HepG2 (cell line): ENCODE results near the gene GDF7. TPM values are rescaled to one million over a fixed set of nuclear protein-coding genes. Genes with fewer than 3 reads are reported as not detected.

Source experiments
- E2F2 ChIP-seq: sonication (generic); formaldehyde crosslinking; IDR thresholded peaks from 2 replicates; pipeline ENCODE4 v1.4.0; 2020; ENCODE audit warnings: missing genetic modification reagents, borderline replicate concordance
- FOXK2 ChIP-seq: fragments of 450-650 bp; IDR thresholded peaks from 2 replicates; pipeline ENCODE4 v1.6.1; 2016
- HOXD1 ChIP-seq: sonication (generic); formaldehyde crosslinking; IDR thresholded peaks from 2 replicates; pipeline ENCODE4 v1.5.0; 2020; ENCODE audit warnings: missing genetic modification reagents
- KAT7 ChIP-seq: IDR thresholded peaks from 2 replicates; pipeline ENCODE4 v1.6.1; 2018; ENCODE audit warnings: borderline replicate concordance, missing compliant biosample characterization
- MED13 ChIP-seq: sonication (generic); formaldehyde crosslinking; IDR thresholded peaks from 2 replicates; pipeline ENCODE4 v1.5.0; 2020; ENCODE audit warnings: missing genetic modification reagents
- MED8 ChIP-seq: sonication (generic); formaldehyde crosslinking; IDR thresholded peaks from 2 replicates; pipeline ENCODE4 v1.8.1; 2023; ENCODE audit warnings: mild to moderate bottlenecking, missing genetic modification reagents; ENCODE audit not compliant: insufficient replicate concordance
- MTF2 ChIP-seq: sonication (generic); formaldehyde crosslinking; IDR thresholded peaks from 2 replicates; pipeline ENCODE4 v1.5.0; 2020; ENCODE audit warnings: missing genetic modification reagents, borderline replicate concordance
- MXD4 ChIP-seq: IDR thresholded peaks from 2 replicates; pipeline ENCODE4 v1.6.1; 2016; ENCODE audit warnings: mild to moderate bottlenecking, missing biosample characterization, missing genetic modification reagents
- NPAS2 ChIP-seq: sonication (generic); formaldehyde crosslinking; IDR thresholded peaks from 2 replicates; pipeline ENCODE4 v1.8.0; 2022; ENCODE audit warnings: mild to moderate bottlenecking, missing genetic modification reagents, borderline replicate concordance
- NR2F6 ChIP-seq, 2 experiments: IDR thresholded peaks; 2 replicates each; pipeline ENCODE4 v1.6.1; 2016; ENCODE audit warnings: antibody characterized with exemption in 1 of 2, mild to moderate bottlenecking in 1 of 2
- RXRA ChIP-seq: sonication (generic); formaldehyde crosslinking; IDR thresholded peaks from 2 replicates; pipeline ENCODE4 v1.5.1; 2020; ENCODE audit warnings: missing genetic modification reagents
- SIN3A ChIP-seq: IDR thresholded peaks from 2 replicates; pipeline ENCODE4 v1.6.1; 2011; ENCODE audit warnings: low read depth, mild to moderate bottlenecking, control low read depth, low read length, borderline replicate concordance
- SRF ChIP-seq: IDR thresholded peaks from 2 replicates; pipeline ENCODE4 v1.6.1; 2011; ENCODE audit warnings: mild to moderate bottlenecking, low read depth, low read length, moderate library complexity
- YEATS4 ChIP-seq: sonication (generic); formaldehyde crosslinking; IDR thresholded peaks from 2 replicates; pipeline ENCODE4 v1.4.0; 2020; ENCODE audit warnings: missing genetic modification reagents, borderline replicate concordance
- ZBTB49 ChIP-seq: sonication (generic); formaldehyde crosslinking; IDR thresholded peaks from 2 replicates; pipeline ENCODE4 v1.4.0; 2020; ENCODE audit warnings: missing genetic modification reagents, borderline replicate concordance
- ZEB1 ChIP-seq: IDR thresholded peaks from 2 replicates; pipeline ENCODE4 v1.6.1; 2012; ENCODE audit warnings: mild to moderate bottlenecking, low read depth, inconsistent platforms; ENCODE audit not compliant: insufficient replicate concordance
- ZFP82 ChIP-seq: sonication (generic); formaldehyde crosslinking; IDR thresholded peaks from 2 replicates; pipeline ENCODE4 v1.5.1; 2020; ENCODE audit warnings: mild to moderate bottlenecking, missing genetic modification reagents, borderline replicate concordance
- ZNF234 ChIP-seq: sonication (generic); formaldehyde crosslinking; conservative IDR thresholded peaks from 2 replicates; pipeline ENCODE4 v1.5.1; 2020; ENCODE audit warnings: mild to moderate bottlenecking, missing genetic modification reagents
- ZNF251 ChIP-seq: sonication (generic); formaldehyde crosslinking; IDR thresholded peaks from 2 replicates; pipeline ENCODE4 v1.9.0; 2021; ENCODE audit warnings: mild to moderate bottlenecking, missing genetic modification reagents
- ZNF331 ChIP-seq: sonication (generic); formaldehyde crosslinking; IDR thresholded peaks from 2 replicates; pipeline ENCODE4 v1.4.0; 2020; ENCODE audit warnings: missing genetic modification reagents
- ZNF503 ChIP-seq: sonication (generic); formaldehyde crosslinking; IDR thresholded peaks from 2 replicates; pipeline ENCODE4 v1.4.0; 2020; ENCODE audit warnings: missing genetic modification reagents
- ZNF670 ChIP-seq: sonication (generic); formaldehyde crosslinking; IDR thresholded peaks from 2 replicates; pipeline ENCODE4 v1.8.0; 2022; ENCODE audit warnings: mild to moderate bottlenecking, missing genetic modification reagents, borderline replicate concordance
- ZNF766 ChIP-seq: sonication (generic); formaldehyde crosslinking; IDR thresholded peaks from 2 replicates; pipeline ENCODE4 v1.5.0; 2020; ENCODE audit warnings: missing genetic modification reagents, borderline replicate concordance
- ZNF790 ChIP-seq: sonication (generic); formaldehyde crosslinking; IDR thresholded peaks from 2 replicates; pipeline ENCODE4 v1.8.0; 2022; ENCODE audit warnings: missing genetic modification reagents, mild to moderate bottlenecking, borderline replicate concordance
- ZNF816 ChIP-seq: sonication (generic); formaldehyde crosslinking; IDR thresholded peaks from 2 replicates; pipeline ENCODE4 v1.8.0; 2022; ENCODE audit warnings: missing genetic modification reagents, mild to moderate bottlenecking, borderline replicate concordance
- polyA plus RNA-seq, 8 experiments: library from polyadenylated mRNA; depleted of rRNA in 3 of 8; stranded (reverse) in 7 of 8; unstranded in 1 of 8; fragments of >200 nt; fragmentation: Illumina TruSeq in 4 of 8; extraction: Trizol in 4 of 8; gene quantifications; 2 replicates each; pipeline versions ENCODE4 v1.2.1 to v1.2.3, GENCODE V29; 2011 to 2016; ENCODE audit warnings: low read depth in 4 of 8, missing spikeins in 1 of 8, mixed read lengths in 1 of 8; ENCODE audit not compliant: insufficient read depth in 1 of 8
- total RNA-seq, 5 experiments: library from RNA; depleted of rRNA; stranded (reverse); fragments of >200 nt; fragmentation: Illumina TruSeq; extraction: Trizol; gene quantifications; 2 replicates each; pipeline ENCODE4 v1.2.3, GENCODE V29; 2016; ENCODE audit warnings: low read depth in 1 of 5
- TF ChIP-seq, protein P1 (sequence below): sonication (generic); formaldehyde crosslinking; IDR thresholded peaks from 2 replicates; pipeline ENCODE4 v1.8.0; 2022; ENCODE audit warnings: missing genetic modification reagents, low read depth, mild to moderate bottlenecking, borderline replicate concordance

The GDF7 gene
- total and polyA plus RNA-seq, 2 of the 13 experiments (the other 11 are each of a cell fraction or from before 2014, with no cell fraction given) = 1.6 to 15.0 TPM

GRCh38 chr2:20617892-20618467 lies 49.0 kb upstream of the GDF7 start (continued):
- peak; percentile 27; the same call in 1 of the 2 replicates for TF ChIP-seq ZBTB49 (CRISPR knock-in tag)
- TF ChIP-seq KAT7 = no peak
- TF ChIP-seq MED8 (CRISPR knock-in tag) = no peak
- no peak for TF ChIP-seq ZNF234 (CRISPR knock-in tag)
- TF ChIP-seq MED13 (CRISPR knock-in tag) = no peak
- no peak for TF ChIP-seq FOXK2
- TF ChIP-seq ZNF766 (CRISPR knock-in tag) = no peak
- no peak for TF ChIP-seq E2F2 (CRISPR knock-in tag)
- no peak for TF ChIP-seq ZNF670 (CRISPR knock-in tag)
- TF ChIP-seq ZFP82 (CRISPR knock-in tag) = no peak
- peak; percentile 54; the same call in 1 of the 2 replicates for TF ChIP-seq ZNF331
- peak; percentile 19; the same call in 1 of the 2 replicates for TF ChIP-seq HOXD1 (CRISPR knock-in tag)
- TF ChIP-seq, protein P1, sequence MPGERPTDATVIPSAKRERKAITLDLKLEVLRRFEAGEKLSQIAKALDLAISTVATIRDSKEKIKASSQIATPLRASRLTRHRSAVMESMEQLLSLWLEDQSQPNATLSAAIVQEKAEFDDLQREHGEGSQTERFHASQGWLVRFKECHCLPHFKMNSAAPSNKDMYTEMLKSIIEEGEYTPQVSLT (CRISPR knock-in tag) = no peak
- TF ChIP-seq RXRA = peak; percentile 88
- 0 out of 2 replicates have a peak, but pooled peaks have one; percentile 20 for TF ChIP-seq YEATS4 (CRISPR knock-in tag)
- TF ChIP-seq NR2F6 (IDR thresholded peaks at IDR 0.05) = no peak
- TF ChIP-seq NR2F6 (CRISPR knock-in tag; IDR thresholded peaks at IDR 0.05) = peak; percentile 58; the same call in 1 of the 2 replicates
- no peak for TF ChIP-seq MXD4 (CRISPR knock-in tag)
- no peak for TF ChIP-seq ZEB1
- TF ChIP-seq ZNF251 (CRISPR knock-in tag) = no peak
- no peak for TF ChIP-seq NPAS2 (CRISPR knock-in tag)
- no peak for TF ChIP-seq ZNF790 (CRISPR knock-in tag)
- TF ChIP-seq SIN3A = no peak
- no peak for TF ChIP-seq SRF
- TF ChIP-seq ZNF816 (CRISPR knock-in tag) = no peak
- TF ChIP-seq ZNF503 (CRISPR knock-in tag) = no peak
- no peak for TF ChIP-seq MTF2 (CRISPR knock-in tag)
